Testis (tissue), 2 donors: Measurements from ENCODE around the gene KCNC3.

Experiments used
- CTCF ChIP-seq, 3 experiments: fragments of 450-650 bp in 2 of 3; fragments of 200-600 bp in 1 of 3; sonication (generic) in 1 of 3; IDR thresholded peaks; one replicate each; pipeline ENCODE4 v1.5.1; 2016 to 2019; ENCODE audit warnings: antibody characterized with exemption in 3 of 3, mild to moderate bottlenecking in 2 of 3, moderate library complexity in 1 of 3
- POLR2A ChIP-seq: fragments of 450-650 bp; IDR thresholded peaks from one replicate; pipeline ENCODE4 v1.6.1; 2017; ENCODE audit warnings: antibody characterized with exemption, mild to moderate bottlenecking, moderate library complexity

DNA sequence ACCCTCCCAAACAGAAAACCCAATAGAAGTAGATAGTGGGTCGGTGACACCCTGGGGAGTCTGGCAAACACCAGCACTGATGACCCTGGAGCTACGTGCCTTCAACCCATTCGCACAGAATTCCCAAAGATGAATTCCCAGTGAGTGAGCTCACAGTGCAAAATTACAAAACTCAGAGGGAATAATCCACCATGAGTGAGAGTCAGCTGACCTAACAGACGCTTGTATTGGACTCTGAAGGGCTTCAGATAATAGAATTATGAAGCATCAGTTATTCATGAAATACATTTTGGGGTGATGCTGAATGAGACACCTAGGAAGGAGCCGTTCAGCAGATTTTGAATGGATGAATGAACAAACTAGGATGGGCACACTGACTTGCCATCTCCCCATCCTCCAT is 40.2 kb downstream of the KCNC3 start:
- TF ChIP-seq POLR2A (no peak), CTCF (IDR thresholded peaks at IDR 0.05) (no peak)
